Left ventricle myocardium inferior (tissue), 1 donor: Measurements from ENCODE around the gene TOMM20. TPM values are rescaled to one million over a fixed set of nuclear protein-coding genes. Genes with fewer than 3 reads are reported as not detected.

Experiments
- DNase-seq: peaks from one replicate; pipeline ENCODE4 v3.0.0-alpha.2; 2020
- H3K27ac ChIP-seq: fragments of 200-600 bp; replicated peaks from 2 replicates; pipeline ENCODE4 v1.8.0; 2021
- H3K27me3 ChIP-seq: fragments of 200-600 bp; 2 replicates; pipeline ENCODE4 v1.8.0; 2021; ENCODE audit warnings: low read depth
- H3K36me3 ChIP-seq: fragments of 200-600 bp; 2 replicates; pipeline ENCODE4 v1.8.0; 2021
- H3K4me1 ChIP-seq: fragments of 200-600 bp; 2 replicates; pipeline ENCODE4 v1.8.0; 2021
- H3K4me3 ChIP-seq: fragments of 200-600 bp; 2 replicates; pipeline ENCODE4 v1.8.0; 2021; ENCODE audit warnings: mild to moderate bottlenecking, moderate library complexity
- H3K9me3 ChIP-seq: fragments of 200-600 bp; replicated peaks from 2 replicates; pipeline ENCODE4 v1.8.0; 2021
- CTCF ChIP-seq: fragments of 200-600 bp; IDR thresholded peaks from 2 replicates; pipeline ENCODE4 v1.8.0; 2021; ENCODE audit warnings: antibody characterized with exemption, mild to moderate bottlenecking, borderline replicate concordance
- intact Hi-C: fragments of 100-400 bp; cut with micrococcal nuclease; formaldehyde crosslinking; loops from one replicate; pipeline ENCODE4 v1.11.0; 2022
- total RNA-seq: library from RNA; stranded (reverse); fragmentation: NEBNext Ultra II Directional; extraction: Animal tissue kit (Norgen Biotek cat#: 25700); gene quantifications from one replicate; pipeline ENCODE4 v1.2.1, GENCODE V29; 2021
- donor health status: DM: no; HTN: yes; CAD: no; lungs with severe emphysema.

Gene TOMM20
- total RNA-seq, 1 donor from 2014 or later: 84.1 TPM

GRCh38 chr1:235145639-235146038 is 17.0 kb upstream of the TOMM20 start:
- no peak for DNase-seq
- no peak for TF ChIP-seq CTCF
- Histone ChIP-seq H3K4me1 (no peaks in the 10 kb centered on the region), H3K36me3 (peaks cover 95% of the 10 kb centered on the region), H3K27me3 (no peaks in the 10 kb centered on the region), H3K9me3 (no peaks in the 10 kb centered on the region), H3K27ac (no peak overlapping the region), H3K4me3 (no peak overlapping the region)
- intact Hi-C loops: no loop called here

DNA sequence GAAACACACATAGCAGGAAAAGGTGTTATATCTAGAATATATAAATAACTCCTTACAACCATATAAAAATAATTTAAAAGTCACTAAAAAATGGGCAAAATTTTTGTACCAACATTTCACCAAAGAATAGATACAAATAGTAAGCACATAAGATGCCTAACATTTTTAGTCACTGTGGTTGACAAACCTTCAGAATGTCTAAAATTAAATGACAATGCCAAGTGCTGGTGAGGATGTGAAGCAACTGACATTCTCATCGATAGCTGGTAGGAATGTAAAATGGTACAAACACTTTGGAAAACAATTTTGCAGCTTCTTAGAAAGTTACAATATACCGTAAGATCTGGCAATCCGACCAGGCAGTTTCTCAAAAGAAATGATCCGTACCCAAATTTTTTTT is 14.4 kb upstream of the TOMM20 start:
- no peak for DNase-seq
- no peaks in the 10 kb centered on the region for H3K9me3 ChIP-seq
- peaks cover 96% of the 10 kb centered on the region for H3K36me3 ChIP-seq
- no peaks in the 10 kb centered on the region for H3K4me1 ChIP-seq
- no peaks in the 10 kb centered on the region for H3K27me3 ChIP-seq
- no peak for TF ChIP-seq CTCF
- intact Hi-C loops: no loop called here
- H3K4me3 ChIP-seq: no peak overlapping the region
- no peak overlapping the region for H3K27ac ChIP-seq

GRCh38 chr1:235139315-235139714 is 10.7 kb upstream of the TOMM20 start:
- H3K27ac ChIP-seq: no peak overlapping the region
- H3K9me3 ChIP-seq: no peaks in the 10 kb centered on the region
- peaks cover 96% of the 10 kb centered on the region for H3K36me3 ChIP-seq
- no peak for DNase-seq
- H3K27me3 ChIP-seq: no peaks in the 10 kb centered on the region
- intact Hi-C loops: no loop called here
- TF ChIP-seq CTCF: no peak
- no peak overlapping the region for H3K4me3 ChIP-seq
- peaks cover 5% of the 10 kb centered on the region for H3K4me1 ChIP-seq

DNA sequence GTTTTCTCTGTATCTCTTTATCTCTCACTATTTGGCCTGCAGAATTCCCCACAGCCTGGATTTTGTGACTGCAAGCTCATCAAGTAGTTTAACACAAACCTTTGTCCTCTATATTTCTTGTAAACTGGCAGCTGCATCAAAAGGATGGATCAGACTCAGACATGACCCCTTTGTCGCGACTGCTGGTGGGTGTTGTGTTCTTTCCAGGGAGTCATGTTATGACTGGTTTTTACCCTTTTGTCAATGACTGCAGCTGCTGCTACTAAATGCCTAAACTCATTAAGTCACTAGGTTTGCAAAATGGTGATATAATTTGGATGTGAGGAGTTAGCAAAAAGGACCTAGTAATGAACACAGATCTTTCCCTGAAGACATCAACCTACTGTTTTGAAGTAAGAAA is 10.2 kb upstream of the TOMM20 start:
- Histone ChIP-seq H3K27me3 (no peaks in the 10 kb centered on the region), H3K4me3 (no peak overlapping the region), H3K4me1 (peaks cover 5% of the 10 kb centered on the region), H3K36me3 (peaks cover 96% of the 10 kb centered on the region), H3K27ac (no peak overlapping the region), H3K9me3 (no peaks in the 10 kb centered on the region)
- no peak for DNase-seq
- intact Hi-C loops: no loop called here
- TF ChIP-seq CTCF: no peak

DNA sequence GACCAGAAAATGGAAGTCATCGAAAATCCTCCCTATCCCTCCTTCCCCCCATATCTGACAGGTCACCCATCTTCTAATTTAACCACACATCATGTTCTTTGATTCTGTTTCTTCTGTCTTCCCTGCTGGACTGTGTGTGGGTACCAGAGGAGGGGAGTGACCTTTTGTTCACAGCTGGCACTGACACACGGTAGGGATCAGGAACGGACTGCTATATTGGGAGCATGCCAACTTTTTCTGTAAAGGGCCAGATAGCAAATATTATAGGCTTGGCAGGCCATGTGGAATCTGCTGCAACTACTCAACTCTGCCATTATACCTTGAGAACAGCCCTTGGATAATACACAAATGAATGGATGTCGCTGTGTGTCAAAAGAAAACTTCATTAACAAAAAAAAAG is 7.5 kb upstream of the TOMM20 start:
- no peak for TF ChIP-seq CTCF
- intact Hi-C loops: no loop called here
- Histone ChIP-seq H3K27me3 (no peaks in the 10 kb centered on the region), H3K4me3 (no peak overlapping the region), H3K36me3 (peaks cover 86% of the 10 kb centered on the region), H3K27ac (no peak overlapping the region), H3K9me3 (no peaks in the 10 kb centered on the region), H3K4me1 (peaks cover 5% of the 10 kb centered on the region)
- DNase-seq: no peak

DNA sequence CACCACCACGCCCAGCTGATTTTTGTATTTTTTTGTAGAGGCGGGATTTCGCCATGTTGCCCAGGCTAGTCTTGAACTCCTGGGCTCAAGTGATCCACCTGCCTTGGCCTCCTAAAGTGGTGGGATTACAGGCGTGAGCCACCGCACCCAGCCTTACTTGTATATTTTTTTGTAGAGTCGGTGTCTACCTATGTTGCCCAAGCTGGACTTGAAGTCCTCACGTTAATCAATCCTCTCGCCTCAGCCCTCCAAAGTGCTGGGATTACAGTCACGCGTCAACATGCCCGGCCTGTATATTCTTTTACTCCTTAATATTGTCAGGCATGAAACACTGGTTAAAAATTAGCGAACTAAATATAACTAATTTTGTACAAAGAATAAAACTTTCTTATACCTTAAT is 5.5 kb upstream of the TOMM20 start:
- intact Hi-C loops: no loop called here
- no peaks in the 10 kb centered on the region for H3K9me3 ChIP-seq
- DNase-seq: no peak
- peaks cover 72% of the 10 kb centered on the region for H3K36me3 ChIP-seq
- peaks cover 5% of the 10 kb centered on the region for H3K4me1 ChIP-seq
- no peak overlapping the region for H3K27ac ChIP-seq
- no peak overlapping the region for H3K4me3 ChIP-seq
- no peaks in the 10 kb centered on the region for H3K27me3 ChIP-seq
- TF ChIP-seq CTCF: no peak
